Effector memory CD8-positive, alpha-beta T cell (primary cell): Measurements from ENCODE around the gene PRRT2.
A peak's percentile ranks its signal among the peaks of the same experiment; 100 is the strongest.

Experiments used
- ATAC-seq: fragments of 150-1000 bp; cut with Tn5 transposase; replicated peaks from 2 replicates; pipeline ENCODE4 v1.10.0; 2021; ENCODE audit warnings: mild to moderate bottlenecking, moderate library complexity
- DNase-seq, 3 experiments: peaks; one replicate each; pipeline ENCODE4 v3.0.0; 2021
- H3K27ac Mint-ChIP-seq, 2 donors: one replicate each; pipeline ENCODE4 v1.8.0; 2022; ENCODE audit warnings: mild to moderate bottlenecking in 2 of 2, mixed read lengths in 2 of 2, moderate library complexity in 2 of 2
- H3K27me3 Mint-ChIP-seq, 2 donors: one replicate each; pipeline ENCODE4 v1.8.0; 2022; ENCODE audit warnings: mixed read lengths in 2 of 2
- H3K36me3 Mint-ChIP-seq: one replicate; pipeline ENCODE4 v1.8.0; 2022; ENCODE audit warnings: mild to moderate bottlenecking, moderate library complexity, mixed read lengths; ENCODE audit not compliant: insufficient read depth
- H3K4me1 Mint-ChIP-seq, 2 donors: one replicate each; pipeline ENCODE4 v1.8.0; 2022; ENCODE audit warnings: low read depth in 2 of 2, mixed read lengths in 2 of 2
- H3K4me3 Mint-ChIP-seq, 2 donors: one replicate each; pipeline ENCODE4 v1.8.0; 2022; ENCODE audit warnings: mild to moderate bottlenecking in 2 of 2, mixed read lengths in 2 of 2, moderate library complexity in 2 of 2
- H3K9me3 Mint-ChIP-seq, 2 donors: one replicate each; pipeline ENCODE4 v1.8.0; 2022; ENCODE audit warnings: mixed read lengths in 2 of 2

PRRT2 gene

GRCh38 chr16:29804020-29804419, 8.0 kb upstream of the PRRT2 start:
- no peaks in the 10 kb centered on the region for H3K27me3 Mint-ChIP-seq
- peak overlapping the region; percentile 95 to 98 for H3K27ac Mint-ChIP-seq
- DNase-seq (no peak), ATAC-seq (no peak)
- peak overlapping the region; percentile 93 to 96 for H3K4me3 Mint-ChIP-seq
- no peaks in the 10 kb centered on the region for H3K9me3 Mint-ChIP-seq
- peaks cover 69% of the 10 kb centered on the region for H3K36me3 Mint-ChIP-seq
- H3K4me1 Mint-ChIP-seq = peaks cover 28 to 33% of the 10 kb centered on the region in 2 donors

- H3K27ac Mint-ChIP-seq = peak overlapping the region; percentile 95 to 98
- peaks cover 64% of the 10 kb centered on the region for H3K36me3 Mint-ChIP-seq
- ATAC-seq (no peak), DNase-seq (no peak)
- H3K4me3 Mint-ChIP-seq = peak overlapping the region; percentile 93 to 96
- no peaks in the 10 kb centered on the region for H3K27me3 Mint-ChIP-seq
- H3K4me1 Mint-ChIP-seq = peaks cover 29 to 33% of the 10 kb centered on the region in 2 donors
- no peaks in the 10 kb centered on the region for H3K9me3 Mint-ChIP-seq
Observed at GRCh38 chr16:29804455-29805231, 7.3 kb upstream of the PRRT2 start.

GRCh38 chr16:29805232-29806098, 6.5 kb upstream of the PRRT2 start:
- H3K27me3 Mint-ChIP-seq = no peaks in the 10 kb centered on the region
- peak overlapping the region; percentile 95 to 98 for H3K27ac Mint-ChIP-seq
- DNase-seq (peak; percentile 95 to 97 (median 96)), ATAC-seq (peak; percentile 60)
- peaks cover 37 to 40% of the 10 kb centered on the region in 2 donors for H3K4me1 Mint-ChIP-seq
- H3K36me3 Mint-ChIP-seq = peaks cover 66% of the 10 kb centered on the region
- peak overlapping the region; percentile 93 to 96 for H3K4me3 Mint-ChIP-seq
- no peaks in the 10 kb centered on the region for H3K9me3 Mint-ChIP-seq

GRCh38 chr16:29806099-29806579, 5.9 kb upstream of the PRRT2 start, which contains the start of gene MAZ:
TSS of gene MAZ (plus strand) at chr16:29806529. CDS start at chr16:29806702, 173 bp downstream.
- Mint-ChIP-seq H3K36me3 (peaks cover 69% of the 10 kb centered on the region), H3K27ac (peak within 1 kb of the TSS; percentile 96 to 98), H3K4me1 (peaks cover 43 to 47% of the 10 kb centered on the region in 2 donors), H3K9me3 (no peaks in the 10 kb centered on the region), H3K4me3 (peak within 1 kb of the TSS; percentile 93 to 96), H3K27me3 (no peaks in the 10 kb centered on the region)
- peak in 1 of 3 experiments; percentile 59 for DNase-seq
- no peak for ATAC-seq

- Mint-ChIP-seq H3K36me3 (peaks cover 70% of the 10 kb centered on the region), H3K27me3 (no peaks in the 10 kb centered on the region), H3K4me3 (peak overlapping the region; percentile 83 to 95), H3K27ac (peak overlapping the region; percentile 94 to 96), H3K9me3 (no peaks in the 10 kb centered on the region), H3K4me1 (peaks cover 48 to 50% of the 10 kb centered on the region in 2 donors)
- DNase-seq (peak in 1 of 3 experiments; percentile 28), ATAC-seq (no peak)
Observed at GRCh38 chr16:29806641-29807425, 5.2 kb upstream of the PRRT2 start.

- Mint-ChIP-seq H3K4me3 (peak overlapping the region; percentile 83 to 95), H3K4me1 (peaks cover 48 to 53% of the 10 kb centered on the region in 2 donors), H3K36me3 (peaks cover 76% of the 10 kb centered on the region), H3K27me3 (no peaks in the 10 kb centered on the region), H3K9me3 (no peaks in the 10 kb centered on the region), H3K27ac (peak overlapping the region; percentile 94 to 96)
- peak; percentile 84 to 87 (median 85) for DNase-seq
- peak; percentile 52 for ATAC-seq
Observed at GRCh38 chr16:29807426-29808218, 4.4 kb upstream of the PRRT2 start.

GRCh38 chr16:29808219-29808900, 3.6 kb upstream of the PRRT2 start:
- Mint-ChIP-seq H3K4me3 (peak overlapping the region; percentile 83 to 95), H3K9me3 (no peaks in the 10 kb centered on the region), H3K27ac (peak overlapping the region; percentile 94 to 96), H3K36me3 (peaks cover 75% of the 10 kb centered on the region), H3K27me3 (no peaks in the 10 kb centered on the region), H3K4me1 (peaks cover 48 to 53% of the 10 kb centered on the region in 2 donors)
- DNase-seq (peak in 1 of 3 experiments; percentile 24), ATAC-seq (no peak)

GRCh38 chr16:29809031-29809747, 2.8 kb upstream of the PRRT2 start:
- peaks cover 69% of the 10 kb centered on the region for H3K36me3 Mint-ChIP-seq
- no peaks in the 10 kb centered on the region for H3K27me3 Mint-ChIP-seq
- peak overlapping the region; percentile 83 to 95 for H3K4me3 Mint-ChIP-seq
- H3K4me1 Mint-ChIP-seq = peaks cover 43 to 52% of the 10 kb centered on the region in 2 donors
- DNase-seq = no peak
- ATAC-seq = no peak
- H3K27ac Mint-ChIP-seq = peak overlapping the region; percentile 94 to 96
- H3K9me3 Mint-ChIP-seq = no peaks in the 10 kb centered on the region

GRCh38 chr16:29809850-29810698, 1.9 kb upstream of the PRRT2 start:
- H3K36me3 Mint-ChIP-seq = peaks cover 64% of the 10 kb centered on the region

GRCh38 chr16:29810699-29811169, 1.3 kb upstream of the PRRT2 start:
- H3K4me3 Mint-ChIP-seq = peak overlapping the region; percentile 83 to 95
- ATAC-seq (no peak), DNase-seq (no peak)
- H3K27ac Mint-ChIP-seq = peak overlapping the region; percentile 91 to 94
- H3K4me1 Mint-ChIP-seq = peaks cover 48 to 55% of the 10 kb centered on the region in 2 donors
- no peaks in the 10 kb centered on the region for H3K9me3 Mint-ChIP-seq
- H3K36me3 Mint-ChIP-seq = peaks cover 64% of the 10 kb centered on the region
- H3K27me3 Mint-ChIP-seq = no peaks in the 10 kb centered on the region

More at GRCh38 chr16:29809850-29810698, 1.9 kb upstream of the PRRT2 start:
- Mint-ChIP-seq H3K4me3 (peak overlapping the region; percentile 83 to 95), H3K27ac (peak overlapping the region; percentile 91 to 94), H3K9me3 (no peaks in the 10 kb centered on the region), H3K27me3 (no peaks in the 10 kb centered on the region), H3K4me1 (peaks cover 45 to 53% of the 10 kb centered on the region in 2 donors)
- DNase-seq (peak; percentile 63 to 65 (median 63)), ATAC-seq (no peak)
